ENCODE measurements around the gene EMSY. TPM values are rescaled to one million over a fixed set of nuclear protein-coding genes. Genes with fewer than 3 reads are reported as not detected.

Gene EMSY
- total RNA-seq, 1 donor from 2014 or later, result 18.9 TPM

DNA sequence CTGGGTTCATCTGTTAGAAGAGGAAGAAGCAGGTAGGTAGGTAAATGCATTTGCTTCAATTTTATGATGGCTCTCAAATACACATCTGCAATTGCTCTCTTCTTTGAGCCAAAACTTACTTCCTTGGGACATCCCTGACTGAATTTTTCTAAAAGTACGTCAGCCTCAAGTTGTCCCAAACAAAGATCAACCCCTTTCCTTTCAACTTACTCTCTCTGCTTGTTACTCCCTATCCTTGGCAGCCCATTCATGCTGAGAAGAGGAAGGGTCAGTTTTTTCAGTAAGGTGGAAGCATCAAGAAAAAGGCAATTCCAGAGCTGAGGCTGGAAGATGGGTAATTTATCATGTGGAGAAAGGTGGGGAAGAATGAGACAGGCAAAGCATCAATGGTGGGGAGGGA lies 114.5 kb downstream of the EMSY start:
- Mint-ChIP-seq H3K36me3 (ENCODE audit: low read depth, unreplicated experiment) (no peaks in the 10 kb centered on the region), H3K4me3 (ENCODE audit: unreplicated experiment) (no peak overlapping the region), H3K4me1 (ENCODE audit: low read depth, unreplicated experiment) (peaks cover 17% of the 10 kb centered on the region), H3K27me3 (ENCODE audit: low read depth, unreplicated experiment) (no peaks in the 10 kb centered on the region), H3K9me3 (ENCODE audit: unreplicated experiment) (peaks cover 10% of the 10 kb centered on the region), H3K27ac (ENCODE audit: unreplicated experiment) (peak overlapping the region; percentile 29)
- no peak for DNase-seq (ENCODE audit: low read depth)
- Histone ChIP-seq H3K79me2 (ENCODE audit: insufficient read depth, low read length) (no peaks in the 10 kb centered on the region), H3K36me3 (ENCODE audit: insufficient read depth, low read length) (no peaks in the 10 kb centered on the region), H2AFZ (ENCODE audit: low read depth, low read length) (no peak overlapping the region), H3K27ac (ENCODE audit: low read depth, low read length) (no peak overlapping the region), H3K9me3 (ENCODE audit: insufficient read depth, low read depth, low read length) (no peaks in the 10 kb centered on the region), H3K4me2 (ENCODE audit: low read length) (no peak overlapping the region), H4K20me1 (ENCODE audit: insufficient read depth, low read length) (no peaks in the 10 kb centered on the region), H3K9ac (ENCODE audit: low read length) (no peak overlapping the region), H3K4me3 (ENCODE audit: insufficient read depth, low read depth, low read length) (no peak overlapping the region), H3K27me3 (ENCODE audit: insufficient read depth, low read length) (no peaks in the 10 kb centered on the region), H3K4me1 (ENCODE audit: insufficient read depth, low read length) (peaks cover 10% of the 10 kb centered on the region)
- no peak for FAIRE-seq
- TF ChIP-seq, protein P1, sequence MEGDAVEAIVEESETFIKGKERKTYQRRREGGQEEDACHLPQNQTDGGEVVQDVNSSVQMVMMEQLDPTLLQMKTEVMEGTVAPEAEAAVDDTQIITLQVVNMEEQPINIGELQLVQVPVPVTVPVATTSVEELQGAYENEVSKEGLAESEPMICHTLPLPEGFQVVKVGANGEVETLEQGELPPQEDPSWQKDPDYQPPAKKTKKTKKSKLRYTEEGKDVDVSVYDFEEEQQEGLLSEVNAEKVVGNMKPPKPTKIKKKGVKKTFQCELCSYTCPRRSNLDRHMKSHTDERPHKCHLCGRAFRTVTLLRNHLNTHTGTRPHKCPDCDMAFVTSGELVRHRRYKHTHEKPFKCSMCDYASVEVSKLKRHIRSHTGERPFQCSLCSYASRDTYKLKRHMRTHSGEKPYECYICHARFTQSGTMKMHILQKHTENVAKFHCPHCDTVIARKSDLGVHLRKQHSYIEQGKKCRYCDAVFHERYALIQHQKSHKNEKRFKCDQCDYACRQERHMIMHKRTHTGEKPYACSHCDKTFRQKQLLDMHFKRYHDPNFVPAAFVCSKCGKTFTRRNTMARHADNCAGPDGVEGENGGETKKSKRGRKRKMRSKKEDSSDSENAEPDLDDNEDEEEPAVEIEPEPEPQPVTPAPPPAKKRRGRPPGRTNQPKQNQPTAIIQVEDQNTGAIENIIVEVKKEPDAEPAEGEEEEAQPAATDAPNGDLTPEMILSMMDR (IDR thresholded peaks at IDR 0.05; ENCODE audit: insufficient read depth, low read depth, low read length), result no peak
- TF ChIP-seq EZH2 (IDR thresholded peaks at IDR 0.05; ENCODE audit: insufficient read depth, low read length), result no peak

DNA sequence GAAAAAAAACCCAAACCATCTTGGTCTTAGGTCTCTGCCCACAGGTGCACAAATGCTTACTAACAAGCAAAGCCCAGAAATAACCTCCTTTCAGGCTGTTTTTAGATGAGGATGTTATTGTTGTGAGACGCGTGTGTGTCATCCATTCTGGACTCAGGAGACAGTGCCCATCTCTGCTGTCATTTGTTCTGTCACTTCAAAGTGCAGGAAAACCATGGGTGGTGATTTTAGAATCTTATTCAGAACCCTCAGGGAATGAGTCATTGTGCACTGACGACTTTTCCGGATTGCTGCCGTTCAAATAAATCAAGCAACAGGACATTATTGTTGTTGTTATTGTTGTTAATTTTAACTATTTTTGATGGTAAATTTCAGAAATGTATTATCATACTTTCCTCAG lies 115.4 kb downstream of the EMSY start:
- no peak overlapping the region for H3K4me3 Mint-ChIP-seq (ENCODE audit: unreplicated experiment)
- Histone ChIP-seq H3K79me2 (ENCODE audit: insufficient read depth, low read length) (no peaks in the 10 kb centered on the region), H3K9me3 (ENCODE audit: insufficient read depth, low read depth, low read length) (no peaks in the 10 kb centered on the region), H3K27me3 (ENCODE audit: insufficient read depth, low read length) (no peaks in the 10 kb centered on the region), H4K20me1 (ENCODE audit: insufficient read depth, low read length) (no peaks in the 10 kb centered on the region), H3K36me3 (ENCODE audit: insufficient read depth, low read length) (no peaks in the 10 kb centered on the region), H3K4me3 (ENCODE audit: insufficient read depth, low read depth, low read length) (no peak overlapping the region), H2AFZ (ENCODE audit: low read depth, low read length) (no peak overlapping the region), H3K4me1 (ENCODE audit: insufficient read depth, low read length) (peaks cover 10% of the 10 kb centered on the region), H3K27ac (ENCODE audit: low read depth, low read length) (no peak overlapping the region), H3K9ac (ENCODE audit: low read length) (no peak overlapping the region), H3K4me2 (ENCODE audit: low read length) (no peak overlapping the region)
- TF ChIP-seq, protein P1 (IDR thresholded peaks at IDR 0.05; ENCODE audit: insufficient read depth, low read depth, low read length), result no peak
- no peak for TF ChIP-seq EZH2 (IDR thresholded peaks at IDR 0.05; ENCODE audit: insufficient read depth, low read length)
- H3K4me1 Mint-ChIP-seq (ENCODE audit: low read depth, unreplicated experiment), result peaks cover 17% of the 10 kb centered on the region
- no peaks in the 10 kb centered on the region for H3K27me3 Mint-ChIP-seq (ENCODE audit: low read depth, unreplicated experiment)
- DNase-seq (ENCODE audit: low read depth) (no peak), FAIRE-seq (peak; percentile 32)
- H3K36me3 Mint-ChIP-seq (ENCODE audit: low read depth, unreplicated experiment), result no peaks in the 10 kb centered on the region
- peaks cover 11% of the 10 kb centered on the region for H3K9me3 Mint-ChIP-seq (ENCODE audit: unreplicated experiment)
- H3K27ac Mint-ChIP-seq (ENCODE audit: unreplicated experiment), result no peak overlapping the region

DNA sequence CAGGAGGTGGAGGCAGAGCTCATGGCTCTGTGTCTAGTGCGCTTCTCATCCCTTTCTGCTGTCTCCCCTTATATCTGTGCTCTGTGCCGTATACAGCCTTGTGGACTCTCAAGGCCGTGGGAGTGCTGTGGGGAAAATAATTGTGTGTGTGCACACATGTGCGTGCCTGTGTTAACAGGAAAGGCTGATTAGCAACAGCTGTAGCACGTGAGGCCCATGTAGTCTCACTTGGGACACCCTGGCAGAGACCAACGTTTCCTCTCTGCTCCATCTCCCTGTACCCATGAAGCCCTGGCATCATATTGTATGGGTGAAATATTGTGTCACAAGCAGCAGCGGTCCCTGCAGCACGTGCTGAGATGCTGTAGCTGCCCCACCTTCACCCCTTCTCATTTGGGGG lies 116.4 kb downstream of the EMSY start:
- peaks cover 10% of the 10 kb centered on the region for H3K4me1 ChIP-seq (ENCODE audit: insufficient read depth, low read length)
- H2AFZ ChIP-seq (ENCODE audit: low read depth, low read length), result peak overlapping the region; percentile 15
- no peaks in the 10 kb centered on the region for H4K20me1 ChIP-seq (ENCODE audit: insufficient read depth, low read length)
- no peak for FAIRE-seq
- TF ChIP-seq, protein P1 (IDR thresholded peaks at IDR 0.05; ENCODE audit: insufficient read depth, low read depth, low read length), result no peak
- TF ChIP-seq EZH2 (IDR thresholded peaks at IDR 0.05; ENCODE audit: insufficient read depth, low read length), result no peak
- H3K9ac ChIP-seq (ENCODE audit: low read length), result no peak overlapping the region
- H3K4me2 ChIP-seq (ENCODE audit: low read length), result no peak overlapping the region
- Mint-ChIP-seq H3K36me3 (ENCODE audit: low read depth, unreplicated experiment) (no peaks in the 10 kb centered on the region), H3K9me3 (ENCODE audit: unreplicated experiment) (peaks cover 14% of the 10 kb centered on the region), H3K27ac (ENCODE audit: unreplicated experiment) (no peak overlapping the region), H3K4me1 (ENCODE audit: low read depth, unreplicated experiment) (peaks cover 17% of the 10 kb centered on the region), H3K4me3 (ENCODE audit: unreplicated experiment) (no peak overlapping the region), H3K27me3 (ENCODE audit: low read depth, unreplicated experiment) (no peaks in the 10 kb centered on the region)
- no peaks in the 10 kb centered on the region for H3K9me3 ChIP-seq (ENCODE audit: insufficient read depth, low read depth, low read length)
- no peak for DNase-seq (ENCODE audit: low read depth)
- H3K27ac ChIP-seq (ENCODE audit: low read depth, low read length), result no peak overlapping the region
- H3K79me2 ChIP-seq (ENCODE audit: insufficient read depth, low read length), result no peaks in the 10 kb centered on the region
- no peak overlapping the region for H3K4me3 ChIP-seq (ENCODE audit: insufficient read depth, low read depth, low read length)
- H3K36me3 ChIP-seq (ENCODE audit: insufficient read depth, low read length), result no peaks in the 10 kb centered on the region
- no peaks in the 10 kb centered on the region for H3K27me3 ChIP-seq (ENCODE audit: insufficient read depth, low read length)
